Measurements from ENCODE around the gene OR2AG2. TPM values are rescaled to one million over a fixed set of nuclear protein-coding genes. Genes with fewer than 3 reads are reported as not detected.

OR2AG2 gene
- total and polyA plus RNA-seq, 5 donors, result not detected

DNA sequence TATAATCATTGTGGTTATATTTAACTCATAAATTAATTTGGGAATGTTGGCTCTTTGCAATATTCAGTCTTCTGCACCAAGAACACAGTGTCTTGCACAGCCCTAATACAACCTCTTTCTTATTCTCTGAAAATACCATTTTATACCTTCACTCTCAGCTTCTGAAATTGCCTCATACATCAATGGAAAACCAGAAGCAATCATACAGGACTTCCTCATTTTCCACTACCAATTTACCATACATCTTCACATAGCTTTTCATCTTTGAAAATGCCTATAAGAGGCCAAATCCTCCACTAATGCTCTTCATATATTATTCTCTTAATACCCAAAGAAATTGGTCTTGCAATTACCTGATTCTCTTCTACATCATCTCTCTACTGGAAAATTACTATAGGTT lies 6.7 kb upstream of the OR2AG2 start:
- no peak for DNase-seq
- Histone ChIP-seq H3K4me1 (ENCODE audit: control insufficient read depth, insufficient read depth, low read length) (no peaks in the 10 kb centered on the region), H3K27me3 (ENCODE audit: control insufficient read depth, insufficient read depth) (no peaks in the 10 kb centered on the region), H3K27ac (ENCODE audit: low read length) (no peak overlapping the region), H3K4me3 (ENCODE audit: low read length) (no peak overlapping the region), H3K9me3 (ENCODE audit: control insufficient read depth, low read length) (no peaks in the 10 kb centered on the region)
- no peak for ATAC-seq
- intact Hi-C loops (cut with DNase I), result no loop called here

DNA sequence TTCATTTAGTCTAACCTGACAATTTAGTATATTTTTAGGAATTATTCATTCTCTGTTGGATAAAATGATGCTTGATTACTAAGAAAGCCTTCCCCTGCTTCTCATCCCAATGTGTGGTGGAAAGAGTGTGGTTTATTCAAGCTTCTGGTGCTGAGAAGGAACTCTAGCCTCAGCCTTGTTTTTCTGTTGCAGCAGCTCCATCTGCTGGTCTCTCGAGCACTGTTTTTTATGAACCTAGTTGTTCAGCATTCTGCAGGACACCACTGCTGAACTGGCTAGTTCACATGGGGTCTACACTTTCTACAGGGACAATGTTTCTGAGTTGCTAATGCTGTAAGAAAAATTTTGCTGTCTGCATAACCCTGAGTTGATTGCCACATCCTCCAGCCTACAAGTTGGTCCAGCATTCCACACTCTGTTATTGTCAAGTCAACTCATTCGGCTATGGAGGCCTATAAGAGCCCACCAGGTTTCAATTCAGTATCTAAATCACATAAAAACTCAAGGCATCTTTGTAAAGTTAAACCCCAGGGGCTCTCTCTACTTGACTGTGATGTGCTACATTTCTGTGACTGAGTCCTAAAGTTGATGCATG lies 14.3 kb downstream of the OR2AG2 start:
- Histone ChIP-seq H3K9me3 (ENCODE audit: control insufficient read depth, low read length) (no peaks in the 10 kb centered on the region), H3K27ac (ENCODE audit: low read length) (no peak overlapping the region), H3K27me3 (ENCODE audit: control insufficient read depth, insufficient read depth) (no peaks in the 10 kb centered on the region), H3K4me1 (ENCODE audit: control insufficient read depth, insufficient read depth, low read length) (no peaks in the 10 kb centered on the region), H3K4me3 (ENCODE audit: low read length) (no peak overlapping the region)
- ATAC-seq (peak; percentile 72 to 82), DNase-seq (peak in 2 of 3 donors; percentile 36 to 67)
- WGBS, result 50% methylated on average over 2 of the region's 2 CpGs
- intact Hi-C loops (cut with DNase I), result no loop called here

DNA sequence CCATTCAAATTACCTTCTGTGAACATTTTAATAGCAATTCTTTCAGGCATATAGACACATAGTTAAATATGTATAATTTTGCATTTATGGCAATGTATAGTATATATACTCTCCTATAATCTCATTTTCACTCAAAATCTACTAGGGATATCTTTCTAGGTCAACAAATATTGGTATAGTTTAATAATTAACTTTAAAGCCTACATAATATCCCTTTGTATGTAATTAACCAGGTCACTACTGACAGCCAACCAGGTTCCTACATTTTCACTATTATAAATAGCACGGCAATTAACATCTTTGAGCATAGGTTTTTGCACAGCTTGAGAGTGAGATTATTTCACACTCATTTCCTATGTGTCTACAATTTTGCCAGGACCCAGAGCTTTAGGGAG lies 15.8 kb downstream of the OR2AG2 start:
- WGBS, result 92% methylated on average over 1 of the region's 1 CpG

DNA sequence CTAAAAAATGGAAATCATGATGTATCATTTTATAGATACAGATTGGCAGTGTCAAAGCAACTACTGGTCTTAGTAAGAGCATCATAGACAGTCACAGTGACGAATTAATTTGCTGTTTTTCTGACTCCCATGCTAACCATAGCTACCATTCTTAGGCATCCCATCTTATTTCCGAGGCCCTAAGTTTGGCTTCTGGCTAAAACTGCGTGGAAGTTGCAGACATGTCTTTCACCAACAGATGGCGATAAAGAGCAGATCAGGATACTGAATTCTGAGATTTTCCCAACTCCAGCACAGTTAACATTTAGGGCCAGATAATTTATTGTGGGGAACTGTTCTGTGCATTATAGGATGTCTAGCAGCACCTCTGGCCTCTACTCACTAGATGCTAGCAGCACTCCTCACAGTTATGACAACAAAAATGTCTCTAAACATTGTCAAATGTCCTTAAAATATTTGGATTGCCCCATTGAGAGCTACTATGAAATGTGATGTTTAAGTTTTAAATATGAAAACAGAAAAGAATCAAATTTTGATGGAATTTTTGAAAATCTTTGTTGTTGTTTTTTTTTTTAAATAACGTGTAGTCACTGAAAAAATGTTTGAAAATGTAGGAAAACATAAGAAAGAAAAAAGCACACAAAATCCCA lies 16.3 kb downstream of the OR2AG2 start:
- Histone ChIP-seq H3K9me3 (ENCODE audit: control insufficient read depth, low read length) (no peaks in the 10 kb centered on the region), H3K4me3 (ENCODE audit: low read length) (no peak overlapping the region), H3K27ac (ENCODE audit: low read length) (no peak overlapping the region), H3K27me3 (ENCODE audit: control insufficient read depth, insufficient read depth) (no peaks in the 10 kb centered on the region), H3K4me1 (ENCODE audit: control insufficient read depth, insufficient read depth, low read length) (no peaks in the 10 kb centered on the region)
- intact Hi-C loops (cut with DNase I), result no loop called here
- 5% methylated on average over 5 of the region's 5 CpGs for WGBS
- DNase-seq (no peak), ATAC-seq (peak; percentile 57 to 60)

More for the DNA sequence above, 15.8 kb downstream of the OR2AG2 start:
- ATAC-seq, result no peak
- H3K9me3 ChIP-seq (ENCODE audit: control insufficient read depth, low read length), result no peaks in the 10 kb centered on the region
- H3K4me3 ChIP-seq (ENCODE audit: low read length), result no peak overlapping the region
- H3K4me1 ChIP-seq (ENCODE audit: control insufficient read depth, insufficient read depth, low read length), result no peaks in the 10 kb centered on the region
- intact Hi-C loops (cut with DNase I), result no loop called here
- no peak for DNase-seq
- no peaks in the 10 kb centered on the region for H3K27me3 ChIP-seq (ENCODE audit: control insufficient read depth, insufficient read depth)
- no peak overlapping the region for H3K27ac ChIP-seq (ENCODE audit: low read length)

DNA sequence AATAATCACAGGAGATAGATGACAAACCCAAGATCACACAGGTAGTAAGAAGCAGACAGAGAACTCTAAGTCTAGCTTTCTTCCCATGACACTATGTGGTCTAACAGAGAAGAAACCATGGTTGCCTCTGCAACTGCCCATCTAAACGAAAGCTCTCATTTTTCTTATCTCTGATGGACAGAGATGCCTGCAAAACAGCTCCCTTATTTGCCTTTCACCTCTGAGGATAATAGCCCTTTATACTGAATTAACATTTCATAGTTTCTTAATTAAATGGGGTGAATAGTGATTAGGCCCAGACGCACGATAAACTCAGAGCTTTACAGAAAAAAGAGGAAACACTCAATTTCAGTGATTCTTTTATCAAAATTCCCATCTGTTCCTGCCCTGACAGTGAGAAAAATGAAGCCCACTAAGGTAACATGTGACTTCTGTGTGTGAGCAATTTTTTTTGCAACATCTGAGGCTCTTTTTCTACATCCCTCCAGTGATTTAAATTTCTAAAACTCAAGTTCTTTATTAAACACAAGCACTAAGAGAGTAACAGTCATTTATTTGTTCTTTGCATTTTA lies 24.6 kb downstream of the OR2AG2 start:
- intact Hi-C loops (cut with DNase I), result no loop called here
- H3K27ac ChIP-seq (ENCODE audit: low read length), result no peak overlapping the region
- no peak for ATAC-seq

DNA sequence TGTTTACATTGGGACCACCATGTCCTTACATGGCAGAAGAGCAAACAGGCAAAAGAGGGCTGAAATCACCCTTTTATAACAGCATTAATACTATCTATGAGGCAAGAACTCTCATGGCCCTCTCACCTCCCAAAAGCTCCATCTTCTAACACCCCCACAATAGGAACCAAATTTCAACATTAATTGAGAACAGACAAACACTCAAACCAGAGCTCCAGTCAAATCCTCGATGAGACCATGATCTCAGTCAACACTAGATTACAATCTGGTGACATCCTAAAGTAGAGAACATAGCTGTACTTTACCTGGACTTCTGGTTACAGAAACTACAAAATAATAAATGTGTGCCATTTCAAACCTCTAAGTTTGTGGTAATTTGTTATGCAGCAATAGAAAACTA lies 25.1 kb downstream of the OR2AG2 start:
- no peaks in the 10 kb centered on the region for H3K27me3 ChIP-seq (ENCODE audit: control insufficient read depth, insufficient read depth)
- intact Hi-C loops (cut with DNase I), result no loop called here
- WGBS, result 61% methylated on average over 1 of the region's 1 CpG
- H3K4me3 ChIP-seq (ENCODE audit: low read length), result peak overlapping the region; percentile 39
- H3K4me1 ChIP-seq (ENCODE audit: control insufficient read depth, insufficient read depth, low read length), result no peaks in the 10 kb centered on the region
- peak overlapping the region; percentile 84 for H3K27ac ChIP-seq (ENCODE audit: low read length)
- DNase-seq (no peak), ATAC-seq (peak in 1 of 2 donors; percentile 11)
- no peaks in the 10 kb centered on the region for H3K9me3 ChIP-seq (ENCODE audit: control insufficient read depth, low read length)

More for the DNA sequence above, 24.6 kb downstream of the OR2AG2 start:
- WGBS, result 63% methylated on average over 3 of the region's 3 CpGs
- H3K4me3 ChIP-seq (ENCODE audit: low read length), result no peak overlapping the region
- H3K27me3 ChIP-seq (ENCODE audit: control insufficient read depth, insufficient read depth), result no peaks in the 10 kb centered on the region
- no peak for DNase-seq
- H3K9me3 ChIP-seq (ENCODE audit: control insufficient read depth, low read length), result no peaks in the 10 kb centered on the region
- H3K4me1 ChIP-seq (ENCODE audit: control insufficient read depth, insufficient read depth, low read length), result no peaks in the 10 kb centered on the region

DNA sequence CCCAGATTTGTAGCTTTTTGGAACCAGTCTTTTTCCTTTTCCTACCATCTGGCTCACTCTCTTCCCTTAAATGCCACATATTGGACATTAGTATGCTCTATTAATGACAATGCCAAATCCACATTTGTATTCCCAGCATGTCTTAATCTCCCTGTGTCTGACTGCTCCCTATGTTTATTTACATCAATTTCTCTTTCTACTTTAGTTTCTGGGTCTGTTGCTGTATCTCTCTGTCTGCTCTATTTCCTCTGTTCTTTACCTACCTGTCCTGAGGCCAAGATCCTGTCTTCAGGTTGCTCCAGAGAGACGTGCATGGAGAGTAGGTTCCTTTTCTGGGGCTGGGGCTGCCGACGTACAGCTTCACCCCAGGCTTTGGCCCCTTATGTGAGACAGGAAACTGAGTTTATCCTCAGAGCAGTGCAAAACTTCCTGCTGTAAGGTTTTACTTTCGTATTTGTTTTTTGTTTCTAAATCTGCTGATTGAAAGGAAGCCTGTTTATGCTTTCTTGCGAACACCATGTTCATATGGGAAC lies 25.6 kb downstream of the OR2AG2 start:
- intact Hi-C loops (cut with DNase I), result no loop called here
- Histone ChIP-seq H3K9me3 (ENCODE audit: control insufficient read depth, low read length) (no peaks in the 10 kb centered on the region), H3K27ac (ENCODE audit: low read length) (peak overlapping the region; percentile 84), H3K4me3 (ENCODE audit: low read length) (peak overlapping the region; percentile 39), H3K4me1 (ENCODE audit: control insufficient read depth, insufficient read depth, low read length) (no peaks in the 10 kb centered on the region), H3K27me3 (ENCODE audit: control insufficient read depth, insufficient read depth) (no peaks in the 10 kb centered on the region)
- DNase-seq (no peak), ATAC-seq (peak; percentile 64)
- 36% methylated on average over 5 of the region's 5 CpGs for WGBS

DNA sequence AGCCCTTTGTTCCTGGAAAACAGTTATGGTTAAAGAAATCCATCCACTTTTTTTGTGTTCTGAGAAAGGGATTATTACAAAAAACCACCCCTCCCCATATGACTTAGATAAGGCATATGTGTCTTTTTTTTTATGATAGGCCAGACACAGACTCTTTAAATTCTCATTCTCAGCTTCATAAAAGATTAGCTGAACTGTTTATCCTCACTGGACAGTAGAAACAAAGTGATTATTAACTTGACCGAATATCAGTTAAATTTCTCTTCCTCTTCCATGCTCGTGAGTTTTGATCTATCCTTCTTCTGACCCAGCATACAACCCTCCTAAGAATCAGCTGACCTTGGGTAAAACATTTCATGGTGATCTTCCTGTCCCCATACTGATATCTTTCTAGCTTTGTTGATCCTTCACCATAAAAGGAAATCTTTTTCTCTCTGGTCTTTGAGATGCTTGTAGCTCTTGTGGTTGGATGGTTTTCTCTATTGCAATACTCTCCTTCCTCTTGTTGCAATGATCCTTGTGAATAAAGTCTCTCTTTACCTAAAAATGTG lies 26.2 kb downstream of the OR2AG2 start:
- Histone ChIP-seq H3K27me3 (ENCODE audit: control insufficient read depth, insufficient read depth) (no peaks in the 10 kb centered on the region), H3K27ac (ENCODE audit: low read length) (no peak overlapping the region), H3K4me1 (ENCODE audit: control insufficient read depth, insufficient read depth, low read length) (no peaks in the 10 kb centered on the region), H3K4me3 (ENCODE audit: low read length) (peak overlapping the region; percentile 39), H3K9me3 (ENCODE audit: control insufficient read depth, low read length) (no peaks in the 10 kb centered on the region)
- intact Hi-C loops (cut with DNase I), result no loop called here
- ATAC-seq, result peak in 1 of 2 donors; percentile 19
- no peak for DNase-seq
- WGBS, result 40% methylated on average over 2 of the region's 2 CpGs

DNA sequence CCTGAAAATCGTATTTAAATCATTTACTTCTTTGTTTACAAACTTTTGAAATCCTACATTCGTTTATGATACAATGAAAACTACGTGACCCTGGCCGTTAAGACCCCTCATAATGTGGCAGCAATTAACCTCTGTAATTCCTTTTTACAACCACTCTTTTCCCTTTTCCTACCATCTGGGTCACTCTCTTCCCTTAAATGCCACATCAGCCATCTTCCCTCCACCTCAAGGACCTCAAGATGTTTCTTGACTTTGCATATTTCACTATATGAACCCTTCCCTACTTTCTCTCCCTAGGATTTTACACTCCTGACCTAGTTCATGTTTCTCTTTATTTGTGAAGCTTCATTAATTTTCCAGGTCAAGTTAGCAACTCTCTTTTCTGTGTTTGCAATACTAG lies 26.8 kb downstream of the OR2AG2 start:
- Histone ChIP-seq H3K9me3 (ENCODE audit: control insufficient read depth, low read length) (no peaks in the 10 kb centered on the region), H3K27ac (ENCODE audit: low read length) (no peak overlapping the region), H3K4me1 (ENCODE audit: control insufficient read depth, insufficient read depth, low read length) (no peaks in the 10 kb centered on the region), H3K4me3 (ENCODE audit: low read length) (peak overlapping the region; percentile 39), H3K27me3 (ENCODE audit: control insufficient read depth, insufficient read depth) (no peaks in the 10 kb centered on the region)
- intact Hi-C loops (cut with DNase I), result no loop called here
- WGBS, result 77% methylated on average over 4 of the region's 4 CpGs
- ATAC-seq, result no peak
- DNase-seq, result no peak

DNA sequence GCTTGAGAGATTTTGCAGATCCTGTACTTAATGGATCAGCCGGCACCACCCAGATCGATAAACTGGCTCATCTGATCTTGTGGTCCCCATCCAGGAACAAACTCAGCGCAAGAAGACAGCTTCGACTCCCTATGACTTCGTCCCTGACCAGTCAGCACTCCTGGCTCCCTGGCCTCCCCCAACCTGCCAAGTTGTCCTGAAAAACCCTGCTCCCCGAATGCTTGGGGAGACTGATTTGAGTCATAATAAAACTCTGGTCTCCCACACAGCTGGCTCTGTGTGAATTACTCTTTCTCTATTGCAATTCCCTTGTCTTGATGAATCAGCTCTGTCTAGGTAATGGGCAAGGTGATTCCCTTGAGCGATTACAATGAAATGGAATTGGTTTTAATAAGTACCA lies 29.5 kb downstream of the OR2AG2 start:
- DNase-seq (no peak), ATAC-seq (no peak)
- no peak overlapping the region for H3K27ac ChIP-seq (ENCODE audit: low read length)
- H3K4me1 ChIP-seq (ENCODE audit: control insufficient read depth, insufficient read depth, low read length), result no peaks in the 10 kb centered on the region
- no peaks in the 10 kb centered on the region for H3K9me3 ChIP-seq (ENCODE audit: control insufficient read depth, low read length)
- intact Hi-C loops (cut with DNase I), result no loop called here
- 69% methylated on average over 7 of the region's 7 CpGs for WGBS
- no peaks in the 10 kb centered on the region for H3K27me3 ChIP-seq (ENCODE audit: control insufficient read depth, insufficient read depth)
- no peak overlapping the region for H3K4me3 ChIP-seq (ENCODE audit: low read length)

DNA sequence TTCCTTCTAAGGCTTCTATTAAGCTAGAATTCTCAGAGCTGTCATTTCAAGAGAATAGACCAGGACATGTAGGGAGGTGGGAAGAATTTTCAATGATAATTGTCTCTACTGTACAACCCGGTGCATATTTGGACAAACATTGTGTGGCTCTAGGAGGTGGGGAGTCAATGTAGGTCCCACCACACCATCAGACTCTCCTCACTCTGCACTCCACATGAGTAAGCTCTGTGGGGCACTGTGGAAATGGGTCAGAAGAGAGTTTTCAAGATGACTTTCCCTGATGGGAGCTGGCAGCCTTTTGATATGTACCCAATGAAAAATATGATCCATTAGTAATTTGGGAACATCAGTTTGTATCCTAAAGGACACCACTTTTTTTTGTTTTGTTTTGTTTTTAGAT lies 33.2 kb downstream of the OR2AG2 start:
- ATAC-seq (no peak), DNase-seq (no peak)
- H3K4me1 ChIP-seq (ENCODE audit: control insufficient read depth, insufficient read depth, low read length), result no peaks in the 10 kb centered on the region
- no peaks in the 10 kb centered on the region for H3K9me3 ChIP-seq (ENCODE audit: control insufficient read depth, low read length)
- H3K27me3 ChIP-seq (ENCODE audit: control insufficient read depth, insufficient read depth), result no peaks in the 10 kb centered on the region
- no peak overlapping the region for H3K4me3 ChIP-seq (ENCODE audit: low read length)
- H3K27ac ChIP-seq (ENCODE audit: low read length), result no peak overlapping the region
- intact Hi-C loops (cut with DNase I), result no loop called here
- WGBS, result 85% methylated on average over 1 of the region's 1 CpG
